ENCODE measurements around the gene KCNH8.

DNA sequence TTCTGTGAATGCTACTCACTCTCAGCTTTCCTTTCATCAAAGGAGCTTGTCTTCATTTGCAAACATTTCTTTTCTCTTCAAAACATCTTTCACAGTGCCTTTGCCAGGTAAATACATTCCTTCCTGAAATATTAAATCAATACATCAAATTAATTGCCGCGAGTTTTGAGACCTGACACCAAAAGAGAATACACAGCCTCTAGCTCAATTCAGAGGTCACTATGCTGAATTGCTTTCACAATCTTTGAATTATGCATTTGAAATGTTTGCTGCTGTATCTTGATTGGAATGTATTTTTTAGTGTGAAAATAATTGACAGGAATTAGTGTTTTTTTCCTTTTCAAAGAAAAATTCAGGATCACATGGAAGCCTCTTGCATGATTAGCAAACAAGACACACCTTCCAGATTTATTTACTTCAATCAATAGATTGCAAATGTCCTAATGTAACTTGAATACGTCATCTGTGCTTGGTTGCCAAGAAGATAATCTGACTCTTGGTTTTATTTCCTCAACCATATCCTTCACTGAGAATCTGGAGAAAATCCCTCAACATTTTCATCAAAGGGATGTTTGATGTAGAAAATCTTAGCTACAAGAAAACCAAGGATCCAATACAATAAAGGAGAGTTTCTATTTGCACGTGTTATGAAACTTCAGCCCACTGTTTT is 83.6 kb downstream of the KCNH8 start:
- TF ChIP-seq, protein P1, sequence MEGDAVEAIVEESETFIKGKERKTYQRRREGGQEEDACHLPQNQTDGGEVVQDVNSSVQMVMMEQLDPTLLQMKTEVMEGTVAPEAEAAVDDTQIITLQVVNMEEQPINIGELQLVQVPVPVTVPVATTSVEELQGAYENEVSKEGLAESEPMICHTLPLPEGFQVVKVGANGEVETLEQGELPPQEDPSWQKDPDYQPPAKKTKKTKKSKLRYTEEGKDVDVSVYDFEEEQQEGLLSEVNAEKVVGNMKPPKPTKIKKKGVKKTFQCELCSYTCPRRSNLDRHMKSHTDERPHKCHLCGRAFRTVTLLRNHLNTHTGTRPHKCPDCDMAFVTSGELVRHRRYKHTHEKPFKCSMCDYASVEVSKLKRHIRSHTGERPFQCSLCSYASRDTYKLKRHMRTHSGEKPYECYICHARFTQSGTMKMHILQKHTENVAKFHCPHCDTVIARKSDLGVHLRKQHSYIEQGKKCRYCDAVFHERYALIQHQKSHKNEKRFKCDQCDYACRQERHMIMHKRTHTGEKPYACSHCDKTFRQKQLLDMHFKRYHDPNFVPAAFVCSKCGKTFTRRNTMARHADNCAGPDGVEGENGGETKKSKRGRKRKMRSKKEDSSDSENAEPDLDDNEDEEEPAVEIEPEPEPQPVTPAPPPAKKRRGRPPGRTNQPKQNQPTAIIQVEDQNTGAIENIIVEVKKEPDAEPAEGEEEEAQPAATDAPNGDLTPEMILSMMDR (IDR thresholded peaks at IDR 0.05; ENCODE audit: poor library complexity, severe bottlenecking): no peak
- TF ChIP-seq SMC3 (conservative IDR thresholded peaks at IDR 0.05; ENCODE audit: poor library complexity): no peak
